Measurements from ENCODE around the gene SNTA1. TPM values are rescaled to one million over a fixed set of nuclear protein-coding genes. Genes with fewer than 3 reads are reported as not detected.

Gene SNTA1
- total RNA-seq, 1 experiment from 2014 or later, result 9.9 TPM

- no peaks in the 10 kb centered on the region for H3K79me1 ChIP-seq (ENCODE audit: insufficient read depth, low read depth, low read length, poor library complexity, severe bottlenecking)
- H3K18ac ChIP-seq (ENCODE audit: insufficient read length, low read depth, low read length), result no peak overlapping the region
- peaks cover 14 to 65% (median 34%) of the 10 kb centered on the region in 3 experiments; a peak in 6 of 7 replicates for H3K36me3 Mint-ChIP-seq (ENCODE audit: insufficient read depth in 1 of 3, low read depth in 3 of 3)
- H3T11ph ChIP-seq (ENCODE audit: low read length), result no peak overlapping the region
- no peaks in the 10 kb centered on the region for H3K27me3 ChIP-seq (ENCODE audit: insufficient read depth, low read length)
- H2BK5ac ChIP-seq (ENCODE audit: insufficient read length, low read length), result no peak overlapping the region
- H3K4ac ChIP-seq (ENCODE audit: low read depth, low read length), result no peak overlapping the region
- peak overlapping the region in 1 of 3 experiments; percentile 10; a peak in 1 of 7 replicates for H3K27ac Mint-ChIP-seq
- H3K27ac ChIP-seq (ENCODE audit: insufficient read length, low read depth, low read length), result no peak overlapping the region
- no peak overlapping the region for H3K14ac ChIP-seq (ENCODE audit: insufficient read depth, low read length)
- no peaks in the 10 kb centered on the region for H4K20me1 ChIP-seq (ENCODE audit: control insufficient read depth, insufficient read depth, insufficient read length)
- H3K27me3 Mint-ChIP-seq (ENCODE audit: low read depth), result no peaks in the 10 kb centered on the region
- H4K8ac ChIP-seq (replicated peaks; ENCODE audit: insufficient read length, low read depth, low read length), result no peak overlapping the region
- no peaks in the 10 kb centered on the region for H3K79me2 ChIP-seq (ENCODE audit: insufficient read depth, low read length)
- no peaks in the 10 kb centered on the region for H3K9me3 Mint-ChIP-seq
- no peaks in the 10 kb centered on the region for H3K4me1 ChIP-seq (ENCODE audit: insufficient read depth, low read length)
- DNase-seq, result no peak
- WGBS (ENCODE audit: extremely low coverage, insufficient read length, low lambda C conversion rate), result no CpG with 5 or more reads among the region's 8 CpGs
- no peak overlapping the region for H3K9ac ChIP-seq (ENCODE audit: extremely low read depth, insufficient read length, low read length)
- no peak overlapping the region for H2BK15ac ChIP-seq (ENCODE audit: low read depth, low read length)
- H4K91ac ChIP-seq (ENCODE audit: insufficient read length, low read depth, low read length), result no peak overlapping the region
- no peaks in the 10 kb centered on the region for H3K23me2 ChIP-seq (ENCODE audit: insufficient read length, low read depth, low read length, poor library complexity, severe bottlenecking)
- no peak overlapping the region for H3K4me3 Mint-ChIP-seq
- H3K56ac ChIP-seq (ENCODE audit: insufficient read length, low read depth, low read length), result no peak overlapping the region
- no peak overlapping the region for H2BK20ac ChIP-seq (ENCODE audit: low read depth, low read length, poor library complexity, severe bottlenecking)
- H2BK120ac ChIP-seq (ENCODE audit: low read depth, low read length, poor library complexity, severe bottlenecking), result no peak overlapping the region
- no peak overlapping the region for H3K4me2 ChIP-seq (ENCODE audit: insufficient read depth, insufficient read length, low read length)
- no peak overlapping the region for H3K23ac ChIP-seq (ENCODE audit: insufficient read length, low read depth, low read length)
- no peak overlapping the region for H2BK12ac ChIP-seq (ENCODE audit: insufficient read length, low read depth, low read length)
- no peak overlapping the region for H2AFZ ChIP-seq (ENCODE audit: low read length)
- H3K4me1 Mint-ChIP-seq, result no peaks in the 10 kb centered on the region
- no peak overlapping the region for H4K5ac ChIP-seq (ENCODE audit: insufficient read length, low read depth, low read length)
- no peak overlapping the region for H2AK5ac ChIP-seq (ENCODE audit: insufficient read length, low read length)
- no peaks in the 10 kb centered on the region for H3K9me3 ChIP-seq (ENCODE audit: control insufficient read depth, low read depth, low read length)
- TF ChIP-seq CTCF (conservative IDR thresholded peaks at IDR 0.05), result no peak
Observed at GRCh38 chr20:33359399-33360261, 83.9 kb downstream of the SNTA1 start.

Other genes with a start within 250 kb of the SNTA1 start
- gene BPIFA3, start 226.4 kb downstream of the SNTA1 start, total RNA-seq (2021), result not detected in 2 replicates
- gene BPIFA1, start 207.8 kb downstream of the SNTA1 start, total RNA-seq (2021), result not detected in 2 replicates
- gene BPIFB1, start 160.5 kb downstream of the SNTA1 start, total RNA-seq (2021), result not detected in 2 replicates
- gene CDK5RAP1, start 42.2 kb downstream of the SNTA1 start, total RNA-seq (2021), result 66.4 and 69.2 TPM in 2 replicates
- gene CBFA2T2, start 46.3 kb upstream of the SNTA1 start, total RNA-seq (2021), result 10.9 and 11.2 TPM in 2 replicates
- gene C20orf144, start 218.6 kb upstream of the SNTA1 start, total RNA-seq (2021), result 0.24 and 0.26 TPM in 2 replicates
- gene ACTL10, start 223.2 kb upstream of the SNTA1 start, total RNA-seq (2021), result 0.46 and 0.55 TPM in 2 replicates
- gene NECAB3, start 230.7 kb upstream of the SNTA1 start, total RNA-seq (2021), result 51.5 and 57.7 TPM in 2 replicates
- gene E2F1, start 242.6 kb upstream of the SNTA1 start, total RNA-seq (2021), result 57.9 and 58.7 TPM in 2 replicates

Measured in H9 (cell line).